GM13977 (cell line): ENCODE results near the gene LRRC4C.

Experiments used
- DNase-seq: peaks from one replicate; pipeline ENCODE4 v3.0.0; 2012; ENCODE audit warnings: low spot score
- in situ Hi-C: fragments of 300-500 bp; cut with MboI; formaldehyde crosslinking; loops from one replicate; pipeline ENCODE4 v1.12.0; 2022; ENCODE audit warnings: low sequenced_read_pairs, low pct_unique_long_range_greater_than_20kb, mixed read lengths, inconsistent platforms; ENCODE audit not compliant: unreplicated experiment
- TF ChIP-seq, protein P1 (sequence below): IDR thresholded peaks from 2 replicates; pipeline ENCODE4 v1.5.1; 2012; ENCODE audit warnings: mild to moderate bottlenecking, control low read depth; ENCODE audit not compliant: insufficient read depth; ENCODE audit errors: extremely low read depth, missing control alignments

LRRC4C gene

DNA sequence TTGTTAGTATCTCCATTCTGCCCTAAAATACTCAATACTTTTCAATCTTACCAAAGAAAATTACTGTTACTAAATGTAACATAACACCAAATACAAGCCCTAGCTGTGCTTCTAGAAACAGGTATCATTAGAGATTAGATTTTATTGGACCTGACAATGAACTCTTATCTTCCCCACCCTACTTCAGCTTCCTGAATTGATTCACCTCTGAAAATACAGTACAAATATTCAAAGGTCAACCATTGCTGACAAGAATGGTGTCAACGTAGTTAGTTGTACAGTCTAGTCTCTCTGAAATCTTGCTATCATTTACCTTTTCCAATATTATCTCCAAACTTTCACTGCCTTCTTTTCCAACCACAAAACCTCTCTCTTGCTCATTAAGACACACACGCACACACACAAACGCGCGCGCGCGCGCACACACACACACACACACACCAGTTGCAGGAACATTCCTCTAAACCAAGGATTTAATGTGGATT is 22.4 kb downstream of the LRRC4C start:
- in situ Hi-C loops, result no loop called here

DNA sequence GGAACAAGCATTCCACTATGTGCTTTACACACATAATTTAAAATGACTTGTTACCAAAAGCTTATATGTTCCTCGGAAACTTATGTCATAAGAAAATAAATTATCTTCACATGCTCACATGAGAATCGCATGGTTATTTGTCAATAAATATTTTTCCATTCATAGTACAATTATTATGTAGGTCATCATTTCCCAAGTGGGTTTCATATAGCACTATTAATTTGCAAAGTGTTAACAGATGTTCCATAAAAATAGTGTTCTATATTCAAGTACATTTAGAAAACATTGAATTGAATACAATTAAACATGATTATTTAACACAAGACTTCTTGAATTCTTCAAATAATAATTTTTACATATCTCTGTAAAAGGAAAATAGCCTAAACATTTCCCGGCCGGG is 23.9 kb downstream of the LRRC4C start:
- in situ Hi-C loops, result no loop called here
- no peak for DNase-seq
- TF ChIP-seq, protein P1, sequence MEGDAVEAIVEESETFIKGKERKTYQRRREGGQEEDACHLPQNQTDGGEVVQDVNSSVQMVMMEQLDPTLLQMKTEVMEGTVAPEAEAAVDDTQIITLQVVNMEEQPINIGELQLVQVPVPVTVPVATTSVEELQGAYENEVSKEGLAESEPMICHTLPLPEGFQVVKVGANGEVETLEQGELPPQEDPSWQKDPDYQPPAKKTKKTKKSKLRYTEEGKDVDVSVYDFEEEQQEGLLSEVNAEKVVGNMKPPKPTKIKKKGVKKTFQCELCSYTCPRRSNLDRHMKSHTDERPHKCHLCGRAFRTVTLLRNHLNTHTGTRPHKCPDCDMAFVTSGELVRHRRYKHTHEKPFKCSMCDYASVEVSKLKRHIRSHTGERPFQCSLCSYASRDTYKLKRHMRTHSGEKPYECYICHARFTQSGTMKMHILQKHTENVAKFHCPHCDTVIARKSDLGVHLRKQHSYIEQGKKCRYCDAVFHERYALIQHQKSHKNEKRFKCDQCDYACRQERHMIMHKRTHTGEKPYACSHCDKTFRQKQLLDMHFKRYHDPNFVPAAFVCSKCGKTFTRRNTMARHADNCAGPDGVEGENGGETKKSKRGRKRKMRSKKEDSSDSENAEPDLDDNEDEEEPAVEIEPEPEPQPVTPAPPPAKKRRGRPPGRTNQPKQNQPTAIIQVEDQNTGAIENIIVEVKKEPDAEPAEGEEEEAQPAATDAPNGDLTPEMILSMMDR, result no peak

More for the DNA sequence above, 22.4 kb downstream of the LRRC4C start:
- TF ChIP-seq, protein P1, result no peak
- DNase-seq, result no peak

DNA sequence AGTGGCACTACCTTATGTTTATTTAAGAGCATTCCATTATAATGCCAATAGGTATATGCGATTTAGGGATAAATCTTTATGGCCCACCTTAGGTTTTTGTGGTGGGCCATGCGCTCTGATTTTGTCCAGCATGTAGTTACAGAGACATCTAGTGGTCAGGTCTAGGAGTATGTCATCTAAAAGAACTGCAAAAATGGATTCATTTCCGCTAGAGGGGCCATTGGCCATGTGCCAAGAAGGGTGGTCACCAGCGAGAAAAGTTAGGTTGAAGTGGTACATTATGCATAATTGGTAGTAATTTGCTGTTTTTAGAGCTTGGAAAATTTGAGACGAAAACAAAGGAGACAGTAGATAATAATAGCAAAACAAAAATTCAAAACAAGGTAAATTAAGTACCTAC is 27.7 kb downstream of the LRRC4C start:
- TF ChIP-seq, protein P1, result peak; percentile 58
- in situ Hi-C loops, result no loop called here
- no peak for DNase-seq

DNA sequence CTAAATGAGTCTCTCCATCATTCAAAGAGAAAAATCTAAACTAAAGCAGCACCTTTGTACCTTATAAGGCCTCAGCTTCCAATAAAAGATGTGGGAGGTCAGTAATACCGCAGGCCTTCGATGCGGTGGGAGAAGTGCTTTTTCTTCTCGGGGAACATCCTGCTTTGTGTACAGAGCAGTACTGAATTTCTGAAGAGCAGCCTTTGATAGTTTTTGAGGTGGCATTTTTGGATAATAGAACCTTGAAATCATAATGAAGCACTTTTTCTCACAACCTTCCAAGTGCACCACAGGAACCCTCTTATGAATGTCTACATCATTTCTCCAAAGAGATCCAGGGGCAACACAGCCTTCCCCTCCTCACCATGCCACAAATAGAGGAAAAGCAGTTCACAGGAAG is 39.6 kb downstream of the LRRC4C start:
- DNase-seq, result no peak
- TF ChIP-seq, protein P1, result no peak
- in situ Hi-C loops, result no loop called here

DNA sequence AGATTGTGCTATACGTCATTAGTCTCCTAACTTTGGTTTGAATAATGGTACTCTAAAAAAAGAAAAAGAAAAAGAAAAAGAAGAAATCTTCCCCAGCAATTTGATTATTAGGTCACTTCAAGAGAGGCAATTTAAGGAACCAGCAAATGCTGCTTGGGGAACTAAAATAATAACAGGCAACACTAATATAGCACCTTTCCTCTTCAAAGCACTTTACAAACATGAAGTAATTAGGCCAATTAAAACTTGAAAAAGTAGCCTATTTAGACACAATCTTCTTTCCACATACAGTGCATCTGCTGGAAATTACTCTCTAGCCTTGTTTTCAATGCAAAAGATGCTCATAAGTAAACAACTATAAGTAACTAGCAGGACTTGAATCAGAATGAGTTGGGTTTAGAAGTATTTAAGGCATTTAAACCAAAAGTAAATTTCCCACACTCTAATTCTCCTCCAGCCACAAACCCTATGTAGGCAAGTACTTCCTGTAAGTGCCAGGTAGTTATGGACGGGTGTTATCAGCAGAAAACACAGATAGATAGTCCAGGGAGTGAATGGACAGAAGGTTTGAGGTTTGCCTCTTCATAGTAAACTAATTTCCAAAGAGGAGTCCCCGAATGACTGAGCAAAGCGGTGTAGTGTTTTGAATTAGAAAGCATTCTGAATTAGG is 44.5 kb downstream of the LRRC4C start:
- no peak for DNase-seq
- in situ Hi-C loops, result no loop called here
- TF ChIP-seq, protein P1, result no peak

DNA sequence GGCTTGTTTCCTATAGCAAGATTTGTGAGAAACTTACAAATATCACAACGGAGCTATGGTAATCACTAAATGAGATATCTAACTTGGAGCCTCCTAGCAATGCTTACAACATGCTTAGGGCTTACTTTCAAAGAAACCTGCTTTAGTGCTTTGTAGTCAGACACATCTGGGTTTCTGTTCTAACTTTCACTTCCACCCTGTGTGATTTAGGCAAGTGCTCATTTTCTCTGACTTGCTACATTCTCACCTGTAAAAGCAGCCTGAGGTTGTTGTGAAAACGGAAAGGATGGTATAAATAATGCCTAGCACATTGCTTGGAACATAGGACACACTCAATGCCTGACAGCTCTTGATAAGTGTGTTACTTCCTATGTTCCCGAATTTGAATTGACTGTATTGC is 45.6 kb downstream of the LRRC4C start:
- TF ChIP-seq, protein P1, result no peak
- in situ Hi-C loops, result no loop called here
- DNase-seq, result peak; percentile 31

DNA sequence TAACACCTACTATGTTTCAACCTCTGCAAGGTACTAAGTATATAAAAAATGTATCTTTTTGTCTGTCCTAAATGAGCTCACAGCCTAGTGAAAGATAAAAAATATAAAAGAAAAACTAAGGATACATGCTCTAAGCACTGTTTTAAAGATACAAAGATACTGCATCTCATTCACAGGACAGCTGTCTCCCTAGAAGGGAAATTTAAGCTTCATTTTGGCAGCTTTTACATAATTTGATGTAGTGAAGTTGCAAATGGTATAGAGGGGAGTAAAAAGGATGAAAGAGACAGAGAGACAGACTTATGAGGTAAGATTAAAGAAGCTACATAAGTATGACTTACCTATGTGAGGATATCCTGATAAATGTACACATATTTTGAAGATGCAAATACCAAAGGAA is 53.6 kb downstream of the LRRC4C start:
- DNase-seq, result no peak
- in situ Hi-C loops, result no loop called here
- TF ChIP-seq, protein P1, result no peak
